ENCODE measurements around the gene KRTAP5-10. TPM values are rescaled to one million over a fixed set of nuclear protein-coding genes. Genes with fewer than 3 reads are reported as not detected.
"Not testable (repeated sequence)": the region's sequence is repeated elsewhere in the genome, so short reads cannot be mapped to it uniquely, and the experiment has no call there.

KRTAP5-10 gene
- total RNA-seq, 1 donor from 2014 or later, result not detected

DNA sequence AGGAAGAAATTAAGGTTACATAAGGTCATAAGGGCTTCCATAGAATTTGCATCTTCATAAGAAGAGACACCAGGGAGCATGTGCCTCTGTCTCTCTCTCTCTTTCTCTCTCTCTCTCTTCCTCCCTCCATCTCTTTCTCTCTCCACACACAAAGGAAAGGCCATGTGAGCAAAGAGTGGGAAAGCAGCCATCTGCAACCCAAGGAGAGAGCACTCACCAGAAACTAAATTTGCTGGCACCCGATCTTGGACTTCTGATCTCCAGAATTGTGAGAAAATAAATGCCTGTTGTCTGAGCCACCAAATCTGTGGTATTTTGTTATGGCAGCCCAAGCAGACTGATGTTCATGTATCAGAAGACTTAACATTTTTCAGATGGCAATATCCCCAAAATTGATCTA lies 6.4 kb upstream of the KRTAP5-10 start:
- H3K4me3 ChIP-seq, result no peak overlapping the region
- H3K36me3 ChIP-seq, result no peaks in the 10 kb centered on the region
- H3K4me1 ChIP-seq, result no peaks in the 10 kb centered on the region
- peaks cover 5% of the 10 kb centered on the region for H3K9me3 ChIP-seq (replicated peaks)
- H3K27me3 ChIP-seq (ENCODE audit: low read depth), result peaks cover 41% of the 10 kb centered on the region
- H3K27ac ChIP-seq (replicated peaks), result no peak overlapping the region
- TF ChIP-seq, protein P1, sequence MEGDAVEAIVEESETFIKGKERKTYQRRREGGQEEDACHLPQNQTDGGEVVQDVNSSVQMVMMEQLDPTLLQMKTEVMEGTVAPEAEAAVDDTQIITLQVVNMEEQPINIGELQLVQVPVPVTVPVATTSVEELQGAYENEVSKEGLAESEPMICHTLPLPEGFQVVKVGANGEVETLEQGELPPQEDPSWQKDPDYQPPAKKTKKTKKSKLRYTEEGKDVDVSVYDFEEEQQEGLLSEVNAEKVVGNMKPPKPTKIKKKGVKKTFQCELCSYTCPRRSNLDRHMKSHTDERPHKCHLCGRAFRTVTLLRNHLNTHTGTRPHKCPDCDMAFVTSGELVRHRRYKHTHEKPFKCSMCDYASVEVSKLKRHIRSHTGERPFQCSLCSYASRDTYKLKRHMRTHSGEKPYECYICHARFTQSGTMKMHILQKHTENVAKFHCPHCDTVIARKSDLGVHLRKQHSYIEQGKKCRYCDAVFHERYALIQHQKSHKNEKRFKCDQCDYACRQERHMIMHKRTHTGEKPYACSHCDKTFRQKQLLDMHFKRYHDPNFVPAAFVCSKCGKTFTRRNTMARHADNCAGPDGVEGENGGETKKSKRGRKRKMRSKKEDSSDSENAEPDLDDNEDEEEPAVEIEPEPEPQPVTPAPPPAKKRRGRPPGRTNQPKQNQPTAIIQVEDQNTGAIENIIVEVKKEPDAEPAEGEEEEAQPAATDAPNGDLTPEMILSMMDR (IDR thresholded peaks at IDR 0.05; ENCODE audit: borderline replicate concordance), result no peak
- no peak for DNase-seq
- intact Hi-C loops (cut with micrococcal nuclease), result no loop called here

DNA sequence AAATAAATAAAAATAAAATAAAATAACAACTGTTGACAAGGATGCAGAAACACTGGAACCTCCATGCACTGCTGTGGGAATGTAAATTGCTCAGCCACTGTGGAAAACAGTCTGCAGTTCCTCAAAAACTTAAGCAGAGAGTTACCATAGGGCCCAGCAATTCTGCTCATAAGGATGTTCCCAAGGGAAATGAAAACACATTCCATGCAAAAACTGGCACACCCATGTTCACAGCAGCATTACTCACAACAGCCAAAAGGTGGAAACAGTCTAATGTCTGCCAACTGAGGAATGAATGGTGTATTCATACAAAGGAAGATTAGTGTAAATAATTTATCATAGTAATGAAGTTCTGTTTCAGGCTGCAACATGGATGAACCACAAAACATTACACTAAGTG lies 3.2 kb upstream of the KRTAP5-10 start:
- intact Hi-C loops (cut with micrococcal nuclease), result no loop called here

DNA sequence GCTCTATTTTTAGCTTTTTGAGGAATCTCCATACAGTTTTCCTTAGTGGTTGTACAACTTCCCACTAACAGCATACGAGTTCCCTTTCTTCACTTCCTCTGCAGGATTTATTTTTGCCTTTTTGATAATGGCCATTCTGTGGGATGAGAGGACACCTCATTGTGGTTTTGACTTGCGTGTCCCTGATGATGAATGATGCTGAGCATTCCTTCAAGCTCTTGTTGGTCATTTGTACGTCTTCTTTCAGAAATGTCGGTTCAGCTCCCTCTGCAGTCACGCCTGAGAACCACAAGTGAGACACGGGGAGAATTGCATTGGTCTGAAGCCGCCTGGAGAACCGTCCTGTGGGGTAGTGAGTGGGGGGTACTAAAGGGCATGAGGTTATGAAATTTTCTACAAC lies 2.0 kb upstream of the KRTAP5-10 start:
- Histone ChIP-seq H3K27ac (replicated peaks) (no peak overlapping the region), H3K4me1 (no peaks in the 10 kb centered on the region), H3K4me3 (no peak overlapping the region), H3K9me3 (replicated peaks) (peaks cover 5% of the 10 kb centered on the region), H3K27me3 (ENCODE audit: low read depth) (peaks cover 48% of the 10 kb centered on the region), H3K36me3 (no peaks in the 10 kb centered on the region)
- intact Hi-C loops (cut with micrococcal nuclease), result no loop called here
- no peak for DNase-seq
- TF ChIP-seq, protein P1 (IDR thresholded peaks at IDR 0.05; ENCODE audit: borderline replicate concordance), result peak; percentile 53

More for the DNA sequence above, 3.2 kb upstream of the KRTAP5-10 start:
- H3K27me3 ChIP-seq (ENCODE audit: low read depth), result peaks cover 51% of the 10 kb centered on the region
- no peak for DNase-seq
- H3K27ac ChIP-seq (replicated peaks), result no peak overlapping the region
- no peaks in the 10 kb centered on the region for H3K4me1 ChIP-seq
- no peak overlapping the region for H3K4me3 ChIP-seq
- TF ChIP-seq, protein P1 (IDR thresholded peaks at IDR 0.05; ENCODE audit: borderline replicate concordance), result no peak
- no peaks in the 10 kb centered on the region for H3K36me3 ChIP-seq
- peaks cover 5% of the 10 kb centered on the region for H3K9me3 ChIP-seq (replicated peaks)

DNA sequence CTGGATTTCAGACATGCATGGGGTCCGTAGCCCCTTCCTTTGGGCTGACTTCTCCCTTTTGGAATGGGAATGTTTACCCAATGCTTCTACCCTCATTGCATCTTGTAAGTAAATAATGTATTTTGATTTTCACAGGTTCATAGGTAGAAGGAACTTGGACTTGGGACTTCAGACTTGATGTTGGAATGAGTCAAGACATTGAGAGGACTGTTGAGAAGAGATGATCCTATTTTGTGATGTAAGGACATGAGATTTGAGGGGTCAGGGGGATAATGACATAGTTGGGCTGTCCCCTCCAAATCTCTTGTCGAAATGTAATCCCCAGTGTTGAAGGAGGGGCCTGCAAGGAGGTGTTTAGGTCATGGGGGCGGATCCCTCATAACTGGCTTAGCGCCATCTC lies 933 bp upstream of the KRTAP5-10 start:
- TF ChIP-seq, protein P1 (IDR thresholded peaks at IDR 0.05; ENCODE audit: borderline replicate concordance), result no peak
- no peak overlapping the region for H3K27ac ChIP-seq (replicated peaks)
- H3K9me3 ChIP-seq (replicated peaks), result peaks cover 5% of the 10 kb centered on the region
- H3K27me3 ChIP-seq (ENCODE audit: low read depth), result peaks cover 44% of the 10 kb centered on the region
- intact Hi-C loops (cut with micrococcal nuclease), result no loop called here
- no peak overlapping the region for H3K4me3 ChIP-seq
- H3K36me3 ChIP-seq, result no peaks in the 10 kb centered on the region
- DNase-seq, result no peak
- no peaks in the 10 kb centered on the region for H3K4me1 ChIP-seq

DNA sequence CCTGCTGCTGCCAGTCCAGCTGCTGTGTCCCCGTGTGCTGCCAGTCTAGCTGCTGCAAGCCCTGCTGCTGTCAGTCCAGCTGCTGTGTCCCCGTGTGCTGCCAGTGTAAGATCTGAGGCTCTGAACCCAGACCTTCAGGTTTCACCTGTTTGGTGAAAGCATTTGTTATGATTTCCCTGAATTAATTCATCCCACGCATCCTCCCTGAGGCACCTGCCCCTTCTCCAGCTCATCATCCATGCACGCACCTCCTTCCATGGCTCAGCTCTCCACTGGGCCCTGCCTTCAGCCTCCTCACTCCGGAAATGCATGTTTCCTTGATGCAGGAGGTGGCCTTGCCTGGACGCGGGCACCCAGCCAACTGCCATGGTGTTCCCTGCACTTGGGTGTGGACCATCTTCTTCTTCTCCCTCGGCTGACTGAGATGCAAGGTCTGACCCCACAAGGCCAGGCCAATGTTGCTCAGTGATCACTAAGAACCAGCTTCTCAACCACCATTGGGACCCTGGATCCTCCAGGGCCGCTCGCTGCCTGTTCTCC lies 788 bp downstream of the KRTAP5-10 start:
- Histone ChIP-seq H3K27ac (replicated peaks) (no peak overlapping the region), H3K27me3 (ENCODE audit: low read depth) (peaks cover 53% of the 10 kb centered on the region), H3K4me3 (no peak overlapping the region), H3K36me3 (no peaks in the 10 kb centered on the region), H3K9me3 (replicated peaks) (no peaks in the 10 kb centered on the region), H3K4me1 (no peaks in the 10 kb centered on the region)
- TF ChIP-seq, protein P1 (IDR thresholded peaks at IDR 0.05; ENCODE audit: borderline replicate concordance), result no peak
- intact Hi-C loops (cut with micrococcal nuclease), result no loop called here
- no peak for DNase-seq

DNA sequence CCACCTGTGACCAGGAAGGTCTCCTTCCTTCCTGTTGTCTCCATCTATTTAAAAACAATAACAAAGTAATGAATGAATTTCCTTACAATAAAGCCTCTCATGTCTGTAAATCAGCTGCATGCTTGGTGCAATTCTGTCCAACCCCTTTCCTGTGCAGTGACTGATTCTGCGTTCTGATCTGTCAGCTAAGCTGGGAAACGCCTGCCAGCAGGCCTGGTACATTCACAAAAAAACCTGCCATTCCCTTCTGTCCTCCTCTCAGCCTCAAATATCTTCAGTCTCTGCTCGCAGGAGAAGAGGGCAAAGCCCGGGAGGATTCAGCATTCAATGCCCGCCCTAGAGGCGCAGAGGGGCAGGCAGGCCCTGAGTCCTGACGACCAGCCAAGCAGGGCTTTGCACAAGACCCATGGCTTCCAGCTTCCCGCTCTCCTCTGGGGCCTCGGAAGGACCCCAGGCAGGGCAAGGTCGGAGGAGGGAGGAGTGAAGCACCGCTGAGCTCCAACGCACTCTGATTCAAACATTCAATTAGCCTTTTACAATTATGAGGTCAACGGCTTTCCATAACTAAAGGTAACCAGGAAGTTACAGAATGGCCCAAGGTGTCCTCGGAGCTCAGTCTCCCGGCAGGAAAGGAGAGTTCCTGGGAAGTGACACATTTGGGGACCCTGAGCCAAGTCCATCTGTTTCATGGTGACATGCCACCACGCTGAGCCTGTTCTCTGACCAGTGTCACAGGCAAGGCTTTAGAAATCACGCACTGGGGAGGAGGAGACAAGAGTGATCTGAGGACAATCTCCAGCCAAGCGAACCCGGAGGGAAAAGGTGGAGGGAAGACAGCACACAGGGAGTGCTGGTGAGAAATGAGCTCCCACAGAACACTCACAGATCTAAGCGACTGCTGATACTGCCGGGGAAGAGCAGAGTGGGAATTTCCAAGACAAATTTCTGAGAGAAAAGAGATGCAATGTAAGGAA lies 1.6 kb downstream of the KRTAP5-10 start:
- H3K9me3 ChIP-seq (replicated peaks); H3K4me3 ChIP-seq; DNase-seq; intact Hi-C loops (cut with micrococcal nuclease); H3K27ac ChIP-seq (replicated peaks); H3K36me3 ChIP-seq; H3K4me1 ChIP-seq: not testable (repeated sequence)
- H3K27me3 ChIP-seq (ENCODE audit: low read depth), result peaks cover 61% of the 10 kb centered on the region

DNA sequence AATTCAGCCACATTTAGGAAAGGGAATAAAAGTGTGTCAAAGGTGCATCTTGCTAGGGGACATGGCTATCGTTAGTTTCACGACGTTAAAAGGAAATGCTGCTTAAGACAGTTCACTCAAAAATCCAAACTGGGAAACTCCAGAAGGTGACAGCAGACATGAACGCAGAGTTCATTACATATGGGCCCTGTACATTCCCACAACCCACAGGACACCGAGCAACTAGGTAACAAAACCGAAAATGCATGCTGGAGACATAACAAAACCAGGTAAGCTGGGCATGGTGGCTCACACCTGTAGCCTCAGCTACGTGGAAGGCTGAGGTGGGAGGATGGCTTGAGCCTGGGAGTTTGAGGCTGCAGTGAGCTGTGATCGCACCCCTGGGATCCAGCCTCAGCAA lies 2.3 kb downstream of the KRTAP5-10 start:
- H3K27me3 ChIP-seq (ENCODE audit: low read depth), result peaks cover 61% of the 10 kb centered on the region
- H3K36me3 ChIP-seq; intact Hi-C loops (cut with micrococcal nuclease); H3K27ac ChIP-seq (replicated peaks); DNase-seq; H3K4me3 ChIP-seq; H3K4me1 ChIP-seq; H3K9me3 ChIP-seq (replicated peaks): not testable (repeated sequence)

Measured in left ventricle myocardium inferior (tissue), 1 donor.